NCI-H146 treated with DMSO at 0.1 percent for 48 hours (cell line): ENCODE data around the gene PANK2.
"Not testable (repeated sequence)": the region's sequence is repeated elsewhere in the genome, so short reads cannot be mapped to it uniquely, and the experiment has no call there.

ENCODE experiments used
- DNase-seq: peaks from one replicate; lab custom pipeline; 2025; ENCODE audit not compliant: unreplicated experiment; lab: John Stamatoyannopoulos, UW

Gene PANK2

DNA sequence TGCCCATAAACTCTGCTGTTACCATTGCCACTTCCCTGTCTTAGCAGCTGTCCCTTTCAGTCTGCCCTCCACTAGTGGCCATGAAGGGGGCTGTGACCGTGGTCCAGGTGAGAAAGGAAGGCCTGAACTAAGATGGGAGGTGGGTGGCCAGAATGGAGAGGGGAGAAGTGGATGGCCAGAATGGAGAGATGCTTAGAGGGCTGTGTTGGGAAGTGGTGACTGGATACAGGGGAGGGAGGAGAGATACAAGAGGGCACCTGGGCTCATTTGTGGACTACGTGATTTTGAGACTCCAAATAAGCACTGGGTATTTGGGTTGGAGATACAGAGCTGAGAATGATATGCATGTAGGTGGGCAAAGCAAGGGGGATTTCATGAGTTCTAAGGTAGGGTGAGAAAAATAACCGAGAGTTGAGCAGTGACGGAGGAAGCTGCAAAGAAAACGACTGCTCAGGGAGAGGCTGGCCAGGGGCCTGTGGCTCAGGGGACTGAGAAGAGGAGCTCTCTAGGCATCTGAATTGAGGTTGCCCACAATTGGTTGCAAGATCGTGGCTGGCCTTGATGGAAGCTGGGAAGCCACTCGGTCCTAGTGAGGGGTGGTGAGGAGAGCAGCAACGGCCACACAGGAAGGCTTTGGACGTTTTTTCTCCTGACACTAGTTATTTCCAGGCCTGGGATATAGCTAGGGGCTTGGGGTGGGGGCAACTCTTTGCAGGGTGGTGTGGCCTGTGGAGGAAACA, 36.9 kb downstream of the PANK2 start:
- DNase-seq: no peak

DNA sequence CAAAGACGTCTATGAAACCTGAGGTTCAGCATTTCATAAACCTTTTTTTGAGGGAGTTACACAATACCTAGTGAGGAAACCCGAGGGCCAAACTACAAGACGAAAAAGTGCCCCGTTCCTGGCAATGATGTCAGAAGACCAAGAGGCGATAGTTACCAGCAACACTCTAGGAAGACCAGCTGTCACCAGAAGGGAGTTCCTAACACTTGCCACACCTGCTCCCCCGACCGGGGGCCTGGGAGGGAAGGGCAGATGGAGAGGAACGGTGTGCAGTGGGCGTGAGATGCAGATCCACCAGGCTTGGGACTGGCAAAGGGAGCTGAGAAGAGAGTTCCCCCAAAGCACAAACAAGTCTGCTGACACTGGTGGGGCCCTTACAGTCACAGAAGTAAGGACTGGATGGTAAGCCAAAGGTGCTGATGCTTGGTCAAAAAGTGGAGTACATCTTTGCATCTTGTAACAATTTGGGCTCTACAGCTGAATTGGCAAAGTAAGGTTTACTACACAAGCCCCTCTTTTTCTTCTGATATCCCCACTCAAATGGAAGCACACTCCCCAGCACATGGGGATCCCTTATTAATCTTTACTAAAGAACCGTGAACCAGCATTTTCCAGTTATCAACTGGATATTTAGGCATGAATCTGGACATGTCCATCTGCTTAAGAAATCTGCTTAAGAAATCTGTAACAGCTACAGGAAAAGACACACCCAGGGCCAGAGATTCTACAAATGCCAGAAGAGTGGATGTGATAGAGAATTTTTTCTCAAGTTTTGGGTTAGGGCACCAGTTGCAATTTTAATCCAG, 38.5 kb downstream of the PANK2 start:
- DNase-seq: no peak

DNA sequence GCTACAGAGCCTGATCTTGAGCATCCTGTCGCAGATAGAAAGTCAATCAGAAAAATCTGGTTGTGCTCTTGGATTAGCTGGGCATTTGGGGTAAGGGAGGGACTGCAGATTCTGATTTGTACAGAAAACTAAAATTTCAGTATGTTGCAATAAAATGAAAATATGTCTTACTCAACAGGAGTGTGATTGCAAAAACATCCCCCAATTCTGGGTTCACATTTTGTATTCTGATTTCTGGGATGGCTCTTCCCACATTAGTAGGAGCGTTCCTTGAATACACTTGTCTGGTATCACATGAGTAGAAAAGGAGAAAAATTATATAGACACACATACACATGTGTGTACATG, 40.5 kb downstream of the PANK2 start:
- DNase-seq: no peak

DNA sequence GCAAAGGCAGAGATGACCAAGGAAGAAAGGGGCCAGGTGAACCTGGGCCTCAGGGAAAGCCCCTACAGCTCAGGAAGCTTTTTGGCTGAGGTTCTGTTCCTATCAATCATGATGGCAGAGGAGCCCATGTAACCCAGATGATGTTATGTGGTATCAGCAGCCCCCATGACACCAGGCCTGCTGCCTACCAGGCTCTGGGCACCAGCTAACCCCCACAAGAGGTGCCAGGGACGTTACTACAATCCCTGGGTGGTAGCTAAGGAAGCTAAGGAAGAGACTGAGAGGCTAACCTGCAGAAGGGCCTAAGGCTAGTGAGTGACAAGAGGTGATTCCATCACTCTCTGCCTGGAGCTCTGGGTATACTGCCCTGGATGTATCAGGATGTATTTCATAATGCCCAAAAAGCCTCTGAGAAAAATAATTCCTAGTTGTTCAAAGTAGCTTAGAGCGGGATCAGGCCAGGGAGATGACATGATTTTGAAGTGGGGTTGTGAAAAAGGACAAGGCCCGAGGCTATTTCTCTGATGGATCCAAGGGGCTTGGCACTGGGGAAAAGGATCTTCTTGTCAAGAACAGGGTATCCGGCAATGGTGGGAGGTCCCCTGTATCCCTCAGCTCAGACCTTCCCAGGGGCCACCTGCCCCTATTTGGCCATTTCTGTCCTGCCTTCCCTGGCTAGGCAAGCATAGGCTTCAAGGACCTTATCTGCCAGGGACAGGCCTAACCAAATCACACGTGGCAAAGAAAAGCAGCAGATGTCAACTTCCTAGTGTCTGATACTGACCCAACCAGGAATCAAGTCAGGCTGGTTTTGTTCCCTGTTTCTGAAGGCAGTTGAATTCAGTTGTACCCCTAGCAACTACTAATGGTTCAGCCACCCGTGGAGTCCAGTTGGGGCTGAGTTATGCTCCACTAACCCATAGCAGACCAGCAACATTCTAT, 41.3 kb downstream of the PANK2 start:
- DNase-seq: no peak

DNA sequence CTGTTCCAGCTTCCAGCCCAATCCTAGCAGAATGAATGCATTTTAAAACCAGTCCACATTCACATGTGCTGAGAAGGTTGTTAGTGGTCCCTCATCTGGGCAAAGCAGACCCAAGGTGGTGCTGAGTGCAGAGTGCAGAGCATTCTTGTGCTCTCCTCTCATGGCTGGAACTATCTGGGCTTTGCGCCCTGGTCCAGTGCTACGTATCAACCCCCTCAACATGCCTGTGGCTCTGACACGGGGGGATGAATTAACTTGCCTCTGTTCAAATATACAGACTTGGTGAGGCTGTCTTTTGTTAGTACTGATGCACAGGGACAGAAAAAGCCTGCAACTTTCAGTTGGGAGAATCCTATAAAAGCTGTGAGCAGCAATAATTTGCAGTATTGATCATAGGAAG, 42.5 kb downstream of the PANK2 start:
- DNase-seq: no peak

DNA sequence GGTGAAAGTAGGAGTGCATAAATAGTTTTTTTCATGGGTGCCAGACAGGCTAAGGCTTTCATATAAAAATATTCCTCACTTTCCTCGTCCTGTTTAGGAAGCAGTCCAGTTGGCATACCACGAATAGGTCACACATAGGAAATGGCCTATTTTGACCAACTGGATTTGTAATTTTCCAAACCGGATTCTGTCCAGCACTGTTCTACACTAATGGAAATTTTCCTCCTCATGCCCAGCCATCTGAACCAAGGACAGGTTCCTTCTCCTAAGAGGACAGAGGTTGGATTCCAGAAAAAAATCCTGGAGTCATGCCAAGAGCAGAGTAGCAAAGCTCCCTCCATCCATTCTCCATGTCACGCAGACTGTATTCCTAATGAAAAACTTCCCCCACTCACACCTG, 43.1 kb downstream of the PANK2 start:
- no peak for DNase-seq

DNA sequence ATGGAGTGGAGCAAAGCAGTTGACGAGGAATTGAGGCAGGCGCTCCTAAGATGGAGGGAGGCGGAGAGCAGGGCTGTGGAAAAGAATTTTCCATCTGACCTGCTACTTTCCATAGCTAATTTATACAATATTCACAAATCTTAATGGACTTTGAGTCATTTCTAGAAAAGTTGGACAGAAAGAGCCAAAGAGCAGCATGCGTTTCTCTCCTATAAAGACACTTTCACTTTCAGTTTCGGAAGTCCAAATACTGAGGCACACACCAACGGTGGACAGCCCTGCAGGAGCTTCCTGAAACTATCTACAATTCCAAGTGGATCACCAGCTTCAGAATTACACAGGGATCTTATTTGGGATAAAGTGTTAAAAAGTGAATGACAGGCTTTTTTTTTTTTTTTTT, 43.5 kb downstream of the PANK2 start:
- DNase-seq: no peak

DNA sequence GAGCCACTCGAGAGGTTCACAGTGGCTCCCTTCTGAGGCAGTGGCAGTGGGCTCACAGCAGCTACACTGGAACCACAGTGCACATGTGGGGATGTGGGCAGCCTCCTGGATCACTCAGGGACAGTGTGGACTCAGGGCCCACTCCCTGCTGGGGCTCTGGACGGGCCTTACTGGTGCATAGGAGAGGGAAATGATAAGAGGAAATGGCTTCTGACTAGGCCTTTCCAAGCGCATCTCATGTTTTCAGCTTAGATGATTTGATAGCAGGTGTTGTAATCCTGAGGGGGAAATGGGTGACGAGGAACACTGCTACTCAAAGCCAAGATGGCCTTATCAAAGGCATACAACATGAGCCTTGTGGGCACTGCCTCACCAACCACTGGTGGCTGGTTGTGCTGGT, 44.0 kb downstream of the PANK2 start:
- no peak for DNase-seq

DNA sequence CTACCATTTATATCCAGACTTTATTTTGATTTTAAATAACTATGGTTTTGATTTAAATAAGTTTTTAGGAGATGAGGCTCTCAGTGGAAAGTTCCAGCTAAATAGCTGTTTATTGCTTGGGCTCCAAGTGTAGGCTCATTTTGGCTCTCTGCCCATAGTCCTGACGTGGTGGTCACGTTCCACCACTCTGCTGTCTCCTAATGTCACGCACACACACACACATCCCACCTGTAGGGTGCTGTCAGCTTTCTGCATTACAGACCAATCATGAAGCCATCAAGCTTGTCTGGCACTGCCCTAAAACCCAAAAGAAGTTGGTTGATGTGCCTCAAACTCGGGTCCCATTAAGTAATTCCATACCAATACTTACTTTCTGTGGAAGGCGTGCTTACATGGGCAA, 45.4 kb downstream of the PANK2 start:
- no peak for DNase-seq

DNA sequence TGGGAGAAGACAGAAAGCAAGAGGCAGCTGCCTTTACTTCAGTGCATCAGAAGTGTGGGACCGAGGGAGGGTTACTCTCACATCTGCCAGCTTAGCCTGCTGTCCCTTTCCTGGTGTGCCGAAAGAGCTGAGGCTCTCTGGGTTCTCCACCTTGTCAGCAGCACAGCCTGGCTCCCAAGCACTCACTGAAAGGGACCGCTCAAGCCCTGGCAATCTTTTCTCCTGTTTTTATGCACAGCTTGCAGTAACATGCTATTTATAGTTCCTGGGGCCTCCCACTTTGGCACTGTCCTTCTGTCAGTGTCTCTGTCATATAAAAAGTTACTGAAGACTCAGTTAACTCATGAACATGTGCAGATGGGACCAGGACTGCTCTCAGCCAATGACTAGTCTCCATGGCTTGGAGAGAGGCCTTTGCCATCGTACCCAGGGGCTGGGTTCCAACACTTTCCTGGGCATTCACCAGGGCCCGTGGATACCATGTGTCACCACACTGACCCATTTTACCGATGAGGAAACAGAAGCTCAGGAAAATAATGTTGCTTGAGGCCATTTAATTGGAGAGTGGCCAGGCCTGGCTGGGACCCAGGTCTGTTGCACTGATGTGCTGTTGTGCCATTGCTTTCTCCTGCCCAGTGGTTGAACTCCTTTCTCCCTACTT, 46.2 kb downstream of the PANK2 start:
- no peak for DNase-seq

DNA sequence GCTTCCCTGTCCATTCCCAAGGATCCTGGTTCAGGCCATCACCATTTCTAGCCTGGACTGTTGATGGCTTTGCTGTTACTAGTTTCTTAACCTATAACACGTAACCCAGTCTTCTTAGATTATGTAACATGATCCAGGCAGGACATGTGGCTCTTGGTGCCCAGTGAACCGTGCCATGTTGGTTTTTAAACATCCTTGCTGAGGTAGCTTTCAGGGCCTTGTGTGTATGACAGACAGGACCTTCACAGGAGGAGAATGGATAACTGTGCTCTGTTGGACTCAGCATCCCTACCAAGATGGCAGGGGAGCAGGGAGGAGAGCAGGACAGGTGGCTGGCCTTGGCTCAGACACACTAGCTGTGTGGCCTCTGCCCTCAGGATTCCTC, 46.8 kb downstream of the PANK2 start:
- DNase-seq: no peak

DNA sequence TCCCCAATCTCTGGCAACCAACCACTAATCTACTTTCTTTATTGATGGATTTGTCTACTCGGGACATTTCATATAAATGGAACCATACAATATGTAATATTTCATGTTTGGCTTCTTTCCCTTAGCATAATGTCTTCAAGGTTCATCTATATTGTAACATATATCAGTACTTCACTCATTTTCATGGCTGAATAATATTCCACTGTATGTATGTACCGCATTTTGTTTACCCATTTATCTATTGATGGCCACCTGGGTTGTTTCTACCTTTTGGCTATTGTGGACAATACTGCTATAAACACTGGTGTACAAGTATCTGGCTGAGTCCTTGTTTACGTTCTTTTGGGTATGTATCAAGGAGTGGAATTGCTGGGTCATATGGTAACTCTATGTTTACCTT, 48.4 kb downstream of the PANK2 start:
- DNase-seq: no peak

DNA sequence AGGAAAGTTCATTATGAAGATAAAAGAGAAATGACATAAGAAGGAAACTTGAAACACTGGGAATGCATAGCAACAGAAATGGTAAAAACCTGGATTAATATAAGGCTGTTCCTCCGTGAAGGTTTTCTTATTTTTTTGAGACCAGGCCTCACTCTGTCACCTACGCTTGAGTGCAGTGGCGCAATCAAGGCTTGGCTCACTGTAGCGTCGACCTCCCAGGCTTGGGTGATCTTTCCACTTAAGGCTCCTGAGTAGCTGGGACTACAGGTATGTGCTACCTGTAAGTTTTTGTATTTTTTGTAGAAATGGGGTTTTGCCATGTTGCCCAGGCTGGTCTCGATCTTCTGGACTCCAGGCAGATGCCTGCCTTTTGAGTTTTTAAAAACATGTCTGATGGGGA, 51.7 kb downstream of the PANK2 start:
- DNase-seq: no peak

DNA sequence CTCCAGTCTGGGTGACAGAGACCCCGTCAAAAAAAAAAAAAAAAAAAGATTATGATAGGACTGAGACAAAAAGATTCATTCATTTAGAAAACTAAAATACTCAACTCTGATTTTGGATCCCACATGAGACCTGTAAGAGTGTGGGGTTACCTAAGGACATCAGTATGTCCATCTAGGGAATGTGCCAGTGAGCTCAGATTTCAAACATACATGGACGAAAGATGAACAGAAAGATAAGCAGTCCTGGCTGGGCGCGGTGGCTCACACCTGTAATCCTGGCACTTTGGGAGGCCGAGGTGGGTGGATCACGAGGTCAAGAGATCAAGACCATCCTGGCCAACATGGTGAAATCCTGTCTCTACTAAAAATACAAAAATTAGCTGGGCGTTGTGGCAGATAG, 57.5 kb downstream of the PANK2 start:
- DNase-seq: not testable (repeated sequence)

DNA sequence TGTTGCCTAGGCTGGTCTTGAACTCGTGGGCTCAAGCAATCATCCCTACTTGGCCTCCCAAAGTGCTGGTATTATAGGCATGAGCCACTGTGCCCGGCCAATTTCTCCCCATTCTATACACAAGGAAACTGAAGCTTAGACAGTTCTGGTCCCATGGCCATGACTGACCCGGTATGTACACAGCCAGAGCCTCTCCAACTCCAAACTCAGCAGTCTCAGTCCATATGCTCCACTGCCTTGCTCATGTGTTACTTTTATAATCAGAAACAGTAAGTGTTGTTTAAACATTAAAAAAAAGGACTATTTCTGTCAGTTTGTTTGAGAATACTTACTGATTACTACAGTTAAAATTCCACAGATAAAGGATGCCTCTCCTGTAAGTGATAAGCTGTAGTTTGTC, 75.5 kb downstream of the PANK2 start:
- DNase-seq: no peak

DNA sequence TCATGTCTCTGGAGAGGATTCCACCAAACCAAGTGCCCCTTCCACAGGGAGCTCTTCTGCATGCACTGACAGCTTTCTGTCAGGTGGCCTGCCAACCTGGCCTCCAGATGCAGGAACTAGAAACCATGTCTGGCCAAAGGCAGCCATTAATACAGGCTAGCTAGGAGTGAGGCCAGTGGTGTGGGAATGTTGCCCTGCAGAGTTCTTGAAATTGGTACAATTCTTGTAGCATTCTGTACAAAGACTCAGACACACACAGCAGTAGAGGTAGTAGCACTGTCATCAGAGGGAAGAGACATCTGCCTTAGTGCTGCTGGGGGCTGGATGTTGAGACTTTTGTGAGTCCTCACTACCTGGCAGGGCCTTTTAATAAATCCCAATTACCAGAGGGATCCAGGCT, 77.4 kb downstream of the PANK2 start:
- no peak for DNase-seq

DNA sequence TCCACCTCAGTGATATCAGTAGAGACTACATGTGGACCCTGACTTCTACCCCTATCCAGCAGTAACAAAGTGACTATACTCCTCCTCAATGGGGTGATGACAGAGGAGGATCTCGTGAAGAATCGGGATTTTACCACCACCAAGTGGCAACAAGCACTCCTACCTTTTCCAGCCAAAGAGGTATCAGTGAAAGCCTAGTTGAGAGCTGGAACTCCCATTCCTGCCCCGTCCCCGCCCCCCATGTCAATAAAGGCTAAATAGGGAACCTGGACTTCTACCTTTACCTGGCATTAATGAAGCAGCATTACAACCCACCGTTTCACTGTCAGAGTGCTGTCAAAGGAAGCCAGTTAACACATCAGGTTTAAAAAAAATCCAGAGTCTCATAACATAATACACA, 80.8 kb downstream of the PANK2 start:
- DNase-seq: no peak

DNA sequence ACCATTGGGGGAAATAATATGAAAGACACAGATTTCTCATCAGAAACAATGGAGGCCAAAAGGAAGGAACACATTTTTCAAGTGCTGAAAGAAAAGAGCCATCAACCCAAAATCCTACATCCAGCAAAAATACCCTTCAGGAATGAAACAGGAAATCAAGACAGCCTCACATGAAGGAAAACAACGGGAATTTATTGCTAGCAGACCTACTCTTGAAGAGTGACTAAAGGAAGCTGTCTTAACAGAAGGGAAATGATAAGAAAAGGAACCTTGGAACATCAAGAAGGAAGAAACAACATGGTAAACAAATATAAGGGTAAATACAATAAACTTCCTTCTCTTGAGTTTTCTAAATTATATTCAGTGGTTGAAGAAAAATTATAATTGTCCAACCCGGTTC, 82.0 kb downstream of the PANK2 start:
- no peak for DNase-seq

DNA sequence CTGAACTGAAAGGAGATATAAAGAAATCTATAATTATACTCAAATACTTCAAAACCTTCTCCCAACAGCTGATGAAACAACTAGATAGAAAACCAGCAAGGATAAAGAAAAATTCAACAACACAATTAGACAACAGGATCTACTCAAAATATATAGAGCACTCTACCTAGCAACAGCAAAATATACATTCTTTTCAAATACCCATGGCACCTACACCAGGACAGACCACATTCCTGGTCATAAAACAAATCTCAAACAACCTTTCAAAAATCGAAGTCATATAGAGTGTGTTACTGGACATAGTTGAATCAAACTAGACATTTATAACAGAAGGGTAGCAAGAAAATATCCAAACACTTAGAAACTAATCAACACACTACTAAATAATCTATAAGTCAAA, 83.0 kb downstream of the PANK2 start:
- DNase-seq: no peak

DNA sequence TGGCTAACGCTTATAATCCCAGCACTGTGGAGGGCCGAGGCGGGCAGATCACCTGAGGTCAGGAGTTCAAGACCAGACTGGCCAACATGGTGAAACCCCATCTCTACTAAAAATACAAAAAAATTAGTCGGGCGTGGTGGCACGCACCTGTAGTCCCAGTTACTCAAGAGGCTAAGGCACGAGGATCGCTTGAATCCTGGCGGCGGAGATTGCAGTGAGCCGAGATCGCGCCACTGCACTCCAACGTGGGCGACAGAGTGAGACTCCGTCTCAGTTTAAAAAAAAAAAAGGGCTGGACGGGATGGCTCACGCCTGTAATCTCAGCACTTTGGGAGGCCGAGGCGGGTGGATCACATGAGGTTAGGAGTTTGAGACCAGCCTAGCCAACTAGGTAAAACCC, 83.4 kb downstream of the PANK2 start:
- DNase-seq: not testable (repeated sequence)

DNA sequence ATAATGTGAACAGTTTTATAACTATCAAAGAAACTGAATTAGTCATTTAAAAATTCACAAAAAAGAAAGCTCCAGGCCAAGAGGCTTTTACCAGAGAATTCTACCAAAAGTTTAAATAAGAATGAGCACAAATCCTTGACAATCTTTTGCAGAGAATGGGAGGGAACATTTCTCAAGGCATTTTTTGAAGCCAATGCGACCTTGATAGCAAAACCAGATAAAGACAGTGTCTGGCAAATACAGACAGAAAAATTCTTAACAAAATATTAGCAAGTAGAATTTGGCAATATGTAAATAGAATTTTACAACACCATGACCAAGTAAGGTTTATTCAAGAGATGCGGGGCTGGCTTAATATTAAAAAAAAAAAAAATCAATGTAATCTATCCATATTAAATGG, 84.5 kb downstream of the PANK2 start:
- DNase-seq: no peak
